Measurements from ENCODE around the gene WNT16. TPM values are rescaled to one million over a fixed set of nuclear protein-coding genes. Genes with fewer than 3 reads are reported as not detected.

Gene WNT16
- total RNA-seq, 2 donors from 2014 or later, result not detected

DNA sequence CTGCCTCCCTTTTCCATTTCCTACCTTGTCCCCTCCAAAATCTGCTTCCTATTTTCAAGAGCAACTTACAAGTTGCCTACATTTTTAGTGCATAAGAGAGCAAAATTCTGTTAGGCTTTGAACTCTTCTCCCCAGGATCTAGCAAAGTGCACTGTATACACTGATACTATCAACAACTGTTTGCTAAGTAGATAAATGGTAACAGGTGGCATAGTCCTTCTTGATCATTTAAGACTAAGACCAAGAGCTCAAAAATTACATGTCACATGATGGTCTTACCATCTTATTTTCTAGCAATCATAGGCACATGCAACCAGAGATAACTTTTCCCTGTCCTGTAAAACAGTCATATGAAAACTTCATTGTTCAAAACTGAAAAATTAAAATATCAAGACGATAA, 51.1 kb downstream of the WNT16 start:
- intact Hi-C loops (cut with DNase I), result no loop called here
- no peak for DNase-seq (ENCODE audit: low spot score)

DNA sequence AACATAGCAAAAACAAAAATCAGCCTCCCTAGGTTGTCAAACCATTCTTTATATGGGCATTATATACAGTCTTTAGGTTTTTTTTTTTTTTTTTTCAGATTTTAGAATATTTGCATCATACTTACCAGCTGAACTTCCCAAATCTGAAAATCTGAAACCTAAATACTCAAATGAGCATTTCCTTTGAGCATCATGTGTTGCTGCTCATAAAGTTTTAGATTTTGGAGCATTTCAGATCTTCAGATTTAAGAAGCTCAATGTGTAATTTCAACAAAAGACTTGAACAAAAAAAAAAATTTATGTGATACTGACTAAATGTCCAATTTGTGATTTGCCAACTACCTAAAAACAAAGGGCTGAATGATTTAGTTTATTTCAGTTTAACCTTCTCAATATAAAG, 53.7 kb downstream of the WNT16 start:
- no peak for DNase-seq (ENCODE audit: low spot score)
- intact Hi-C loops (cut with DNase I), result no loop called here

GRCh38 chr7:121383235-121383910, 54.6 kb downstream of the WNT16 start:
- no peak for DNase-seq (ENCODE audit: low spot score)
- intact Hi-C loops (cut with DNase I), result no loop called here

DNA sequence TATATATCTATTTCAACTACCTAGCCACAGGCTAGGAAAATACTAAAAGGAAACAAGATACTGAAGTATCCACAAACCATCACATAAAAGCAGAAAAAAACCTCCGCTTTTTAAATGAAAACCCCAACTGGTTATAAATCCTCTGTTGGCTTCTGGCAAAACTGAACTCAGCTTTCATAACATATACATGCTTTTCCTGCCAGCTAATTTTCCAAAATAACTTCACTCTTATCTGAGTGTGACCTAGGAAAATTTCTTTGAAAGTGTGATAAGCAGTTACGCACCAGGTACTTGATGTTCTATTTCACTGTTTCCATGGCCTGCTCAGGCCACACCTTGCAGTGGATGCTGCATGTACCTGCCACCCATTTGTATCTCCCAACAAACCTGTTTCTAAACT, 55.5 kb downstream of the WNT16 start:
- DNase-seq (ENCODE audit: low spot score), result no peak

DNA sequence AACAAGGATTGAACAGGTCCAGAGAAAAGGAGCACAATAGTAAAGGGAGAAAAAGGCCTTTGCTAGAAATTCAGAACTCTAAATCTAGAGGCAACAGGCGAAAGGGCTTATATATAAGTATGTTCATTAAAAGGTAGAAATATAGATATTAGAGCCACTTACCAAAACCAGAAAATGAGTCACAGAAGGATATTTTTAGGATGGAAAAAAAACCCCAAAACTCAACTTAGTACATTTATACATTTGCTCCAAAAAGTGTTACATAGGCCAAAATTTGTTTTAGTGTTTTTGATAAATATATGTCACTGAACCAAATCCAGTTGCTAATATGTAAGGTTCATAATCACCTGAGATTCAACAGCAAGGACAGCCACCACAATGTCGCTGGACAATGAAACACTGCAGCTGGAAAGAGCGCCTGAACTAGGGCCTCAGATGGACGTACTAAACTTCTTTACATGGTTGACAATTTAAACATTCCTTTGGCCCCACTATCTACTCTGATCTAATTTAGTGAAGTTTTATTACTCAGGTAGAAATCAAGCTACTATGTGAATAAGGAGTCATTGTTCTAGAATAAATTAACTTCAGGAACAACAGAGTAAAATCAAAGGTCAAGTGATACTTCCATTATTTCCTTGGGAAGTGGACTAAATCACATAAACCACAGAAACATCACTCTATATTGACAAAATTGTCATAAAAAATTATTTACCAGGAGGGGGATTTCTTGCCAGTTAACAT, 56.4 kb downstream of the WNT16 start:
- no peak for DNase-seq (ENCODE audit: low spot score)
- intact Hi-C loops (cut with DNase I), result no loop called here

More for the DNA sequence above, 55.5 kb downstream of the WNT16 start:
- intact Hi-C loops (cut with DNase I), result no loop called here

DNA sequence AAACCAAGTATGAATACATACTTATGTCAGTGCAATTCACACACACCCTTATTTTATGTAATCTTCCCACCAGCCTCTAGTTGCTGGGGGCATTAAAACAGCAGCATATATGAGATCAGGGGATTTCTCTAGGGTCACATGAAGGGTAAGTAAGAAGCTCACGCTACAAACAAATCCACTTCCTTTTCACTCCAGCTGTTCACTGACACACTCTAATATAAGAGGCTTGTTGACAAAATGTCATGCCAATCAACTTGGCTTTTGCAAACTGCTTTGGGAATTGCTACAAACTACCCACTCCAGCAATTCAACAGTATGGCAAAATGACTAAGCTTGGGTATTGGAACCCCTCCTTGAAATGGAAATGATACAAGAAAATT, 57.0 kb downstream of the WNT16 start:
- intact Hi-C loops (cut with DNase I), result no loop called here

DNA sequence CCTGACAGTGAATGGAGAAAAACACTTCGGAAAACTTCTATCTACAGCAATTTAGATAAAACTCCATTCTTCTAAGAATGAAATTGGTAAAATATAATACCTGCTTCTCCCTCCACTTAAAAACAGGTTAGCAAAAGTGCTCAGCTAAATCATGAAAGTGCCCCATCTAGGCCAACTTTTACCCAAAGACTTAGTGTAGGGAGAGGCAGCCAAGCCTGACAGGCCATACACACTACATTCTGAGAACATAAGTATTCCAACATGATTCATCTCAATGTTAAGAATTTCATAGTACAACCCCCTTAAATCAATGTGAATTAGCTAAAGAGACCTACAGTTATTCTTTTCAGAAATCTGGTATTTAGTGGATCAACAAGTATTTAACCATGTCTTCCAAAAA, 60.1 kb downstream of the WNT16 start:
- DNase-seq (ENCODE audit: low spot score), result no peak
- intact Hi-C loops (cut with DNase I), result no loop called here

More for the DNA sequence above, 57.0 kb downstream of the WNT16 start:
- DNase-seq (ENCODE audit: low spot score), result no peak

- intact Hi-C loops (cut with DNase I), result no loop called here
- no peak for DNase-seq (ENCODE audit: low spot score)
These were observed 61.3 kb downstream of the WNT16 start for GRCh38 chr7:121390109-121390508.

DNA sequence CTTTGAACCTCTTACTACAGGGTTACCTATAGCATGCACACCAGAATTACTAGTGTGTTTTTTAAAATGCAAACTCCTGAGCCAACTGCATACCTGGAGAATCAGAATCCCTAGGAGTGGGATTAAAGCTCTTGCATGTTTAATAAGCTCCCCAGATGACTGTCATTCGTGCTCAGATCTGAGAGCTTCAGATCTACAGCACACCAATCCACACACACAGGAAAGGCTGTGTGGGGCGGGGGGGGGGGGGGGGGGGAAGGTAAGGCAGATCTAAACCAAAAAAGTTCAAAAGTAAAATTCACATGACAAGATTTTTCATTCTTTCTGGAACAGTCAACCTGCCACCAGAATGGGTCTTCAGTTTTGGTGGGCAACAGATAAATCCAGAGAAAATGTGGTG, 61.8 kb downstream of the WNT16 start:
- intact Hi-C loops (cut with DNase I), result no loop called here
- no peak for DNase-seq (ENCODE audit: low spot score)

Other genes with a start within 250 kb of the WNT16 start
- 10 to 100 TPM; 71.4 to 93.4 TPM for gene FAM3C, start 67.3 kb downstream of the WNT16 start, total RNA-seq